ENCODE results near the gene DLGAP1. TPM values are rescaled to one million over a fixed set of nuclear protein-coding genes. Genes with fewer than 3 reads are reported as not detected.
A peak's percentile ranks its signal among the peaks of the same experiment; 100 is the strongest.

Gene DLGAP1
- total and polyA plus RNA-seq, 2 experiments from 2014 or later: 17.0 to 48.5 TPM

- Mint-ChIP-seq H3K4me3 (no peak overlapping the region; the same call in 2 of the 3 replicates), H3K9me3 (no peaks in the 10 kb centered on the region), H3K27me3 (ENCODE audit: insufficient read depth, low read depth, poor library complexity) (peaks cover 3% of the 10 kb centered on the region), H3K4me1 (peaks cover 51% of the 10 kb centered on the region), H3K36me3 (ENCODE audit: low read depth) (peaks cover 7% of the 10 kb centered on the region; the same call in 2 of the 3 replicates), H3K27ac (peak overlapping the region; percentile 91)
- TF ChIP-seq JUNB (IDR thresholded peaks at IDR 0.05; ENCODE audit: unreplicated experiment) (no peak), STAT1 (IDR thresholded peaks at IDR 0.05; ENCODE audit: unreplicated experiment) (no peak), NANOG (IDR thresholded peaks at IDR 0.05; ENCODE audit: borderline replicate concordance) (no peak), CREB1 (CRISPR knock-in tag; IDR thresholded peaks at IDR 0.05; ENCODE audit: low read depth) (no peak), REST (IDR thresholded peaks at IDR 0.05; ENCODE audit: unreplicated experiment) (no peak), CTCF (conservative IDR thresholded peaks at IDR 0.05; ENCODE audit: low read depth in 2 of 2) (no peak), EZH2 (IDR thresholded peaks at IDR 0.05; ENCODE audit: low read depth, unreplicated experiment) (no peak), ZNF462 (CRISPR knock-in tag; IDR thresholded peaks at IDR 0.05) (no peak), ZNF331 (CRISPR knock-in tag; IDR thresholded peaks at IDR 0.05; ENCODE audit: low read depth) (no peak), POLR2AphosphoS5 (IDR thresholded peaks at IDR 0.05; ENCODE audit: low read depth) (no peak), EZH2phosphoT487 (IDR thresholded peaks at IDR 0.05; ENCODE audit: unreplicated experiment) (no peak), ETS1 (IDR thresholded peaks at IDR 0.05) (no peak), ZNF114 (CRISPR knock-in tag; IDR thresholded peaks at IDR 0.05) (no peak)
- DNase-seq (ENCODE audit: low spot score) (no peak), ATAC-seq (no peak)
- H3K4me1 ChIP-seq (ENCODE audit: insufficient read depth): peaks cover 39% of the 10 kb centered on the region
- no peak overlapping the region for H2AFZ ChIP-seq
- H3K4me2 ChIP-seq: peak overlapping the region; percentile 53; the same call in 1 of the 2 replicates
- no peaks in the 10 kb centered on the region for H4K20me1 ChIP-seq (replicated peaks; ENCODE audit: insufficient read depth)
- H3K4me3 ChIP-seq: no peak overlapping the region
- peaks cover 4% of the 10 kb centered on the region; the same call in 1 of the 2 replicates for H3K9me2 ChIP-seq (ENCODE audit: insufficient read depth)
- peaks cover 35% of the 10 kb centered on the region for H3K79me2 ChIP-seq (replicated peaks; ENCODE audit: insufficient read depth)
- H3K27ac ChIP-seq (ENCODE audit: low read depth): peak overlapping the region; percentile 70
- H3K27me3 ChIP-seq (ENCODE audit: insufficient read depth): no peaks in the 10 kb centered on the region
- H3F3A ChIP-seq (replicated peaks; ENCODE audit: low read depth): peaks cover 8% of the 10 kb centered on the region; the same call in 1 of the 2 replicates
- no peaks in the 10 kb centered on the region for H3K36me3 ChIP-seq (ENCODE audit: insufficient read depth)
These were observed 48.3 kb downstream of the DLGAP1 start for GRCh38 chr18:4406856-4407255.

Measured in GM23338 (cell line).